Stimulated activated naive CD8-positive, alpha-beta T cell treated with anti-CD3 and anti-CD28 coated beads, Interleukin-15, Interleukin-2, amounts not matched to agents 100 ng/mL and 50 ng/mL, for 24 hours (primary cell): ENCODE measurements around the gene SMCO4.
"Not testable (repeated sequence)": the region's sequence is repeated elsewhere in the genome, so short reads cannot be mapped to it uniquely, and the experiment has no call there.

Experiments used
- H3K27ac Mint-ChIP-seq: one replicate; pipeline ENCODE4 v1.8.0; 2021; ENCODE audit warnings: mild to moderate bottlenecking, mixed read lengths
- H3K27me3 Mint-ChIP-seq: one replicate; pipeline ENCODE4 v1.8.0; 2021; ENCODE audit warnings: mixed read lengths
- H3K36me3 Mint-ChIP-seq: one replicate; pipeline ENCODE4 v1.8.0; 2021; ENCODE audit warnings: low read depth, mixed read lengths
- H3K4me1 Mint-ChIP-seq: one replicate; pipeline ENCODE4 v1.8.0; 2021; ENCODE audit warnings: low read depth, mixed read lengths
- H3K4me3 Mint-ChIP-seq: one replicate; pipeline ENCODE4 v1.8.0; 2021; ENCODE audit warnings: mild to moderate bottlenecking, mixed read lengths
- H3K9me3 Mint-ChIP-seq: one replicate; pipeline ENCODE4 v1.8.0; 2021; ENCODE audit warnings: mixed read lengths

The SMCO4 gene

GRCh38 chr11:93464927-93465540 lies 78.2 kb downstream of the SMCO4 start:
- no peaks in the 10 kb centered on the region for H3K9me3 Mint-ChIP-seq
- H3K27me3 Mint-ChIP-seq: no peaks in the 10 kb centered on the region
- H3K4me1 Mint-ChIP-seq: no peaks in the 10 kb centered on the region
- H3K27ac Mint-ChIP-seq: no peak overlapping the region
- H3K4me3 Mint-ChIP-seq: no peak overlapping the region
- no peaks in the 10 kb centered on the region for H3K36me3 Mint-ChIP-seq

DNA sequence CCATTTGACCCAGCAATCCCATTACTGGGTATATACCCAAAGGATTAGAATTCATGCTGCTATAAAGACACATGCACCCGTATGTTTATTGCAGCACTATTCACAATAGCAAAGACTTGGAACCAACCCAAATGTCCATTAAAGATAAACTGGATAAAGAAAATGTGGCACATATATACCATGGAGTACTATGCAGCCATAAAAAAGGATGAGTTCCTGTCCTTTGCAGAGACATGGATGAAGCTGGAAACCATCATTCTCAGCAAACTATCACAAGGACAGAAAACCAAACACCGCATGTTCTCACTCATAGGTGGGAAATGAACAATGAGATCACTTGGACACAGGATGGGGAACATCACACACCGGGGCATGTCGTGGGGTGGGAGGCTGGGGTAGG lies 79.5 kb downstream of the SMCO4 start:
- H3K36me3 Mint-ChIP-seq, H3K4me3 Mint-ChIP-seq, H3K27ac Mint-ChIP-seq, H3K27me3 Mint-ChIP-seq, H3K4me1 Mint-ChIP-seq, H3K9me3 Mint-ChIP-seq: not testable (repeated sequence)

GRCh38 chr11:93458286-93458685 lies 84.9 kb downstream of the SMCO4 start:
- Mint-ChIP-seq H3K4me3 (no peak overlapping the region), H3K9me3 (no peaks in the 10 kb centered on the region), H3K27ac (no peak overlapping the region), H3K4me1 (no peaks in the 10 kb centered on the region), H3K36me3 (no peaks in the 10 kb centered on the region), H3K27me3 (peaks cover 11% of the 10 kb centered on the region)

DNA sequence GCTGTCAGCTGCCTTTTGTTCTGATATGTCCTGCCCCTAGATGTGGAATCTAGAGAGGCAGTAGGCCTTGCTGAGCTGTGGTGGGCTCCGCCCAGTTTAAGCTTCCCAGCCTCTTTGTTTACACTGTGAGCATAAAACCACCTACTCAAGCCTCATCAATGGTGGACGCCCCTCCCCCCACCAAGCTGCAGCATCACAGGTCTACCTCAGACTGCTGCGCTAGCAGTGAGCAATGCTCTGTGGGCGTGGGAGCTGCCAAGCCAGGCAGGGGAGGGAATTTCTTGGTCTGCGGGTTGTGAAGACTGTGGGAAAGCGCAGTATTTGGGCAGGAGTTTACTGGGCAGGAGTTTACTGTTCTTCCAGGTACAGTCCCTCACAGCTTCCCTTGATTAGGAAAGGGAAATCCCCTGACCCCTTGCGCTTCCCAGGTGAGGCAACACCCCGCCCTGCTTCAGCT lies 98.5 kb downstream of the SMCO4 start:
- no peaks in the 10 kb centered on the region for H3K9me3 Mint-ChIP-seq
- no peaks in the 10 kb centered on the region for H3K4me1 Mint-ChIP-seq
- H3K36me3 Mint-ChIP-seq: no peaks in the 10 kb centered on the region
- H3K4me3 Mint-ChIP-seq: no peak overlapping the region
- H3K27ac Mint-ChIP-seq: no peak overlapping the region
- no peaks in the 10 kb centered on the region for H3K27me3 Mint-ChIP-seq

- not testable (repeated sequence) for H3K27me3 Mint-ChIP-seq, H3K36me3 Mint-ChIP-seq, H3K9me3 Mint-ChIP-seq, H3K27ac Mint-ChIP-seq, H3K4me1 Mint-ChIP-seq, H3K4me3 Mint-ChIP-seq
Measured at GRCh38 chr11:93443232-93443631, 100.0 kb downstream of the SMCO4 start.

GRCh38 chr11:93432247-93432646 lies 110.9 kb downstream of the SMCO4 start:
- H3K4me1 Mint-ChIP-seq: no peaks in the 10 kb centered on the region
- H3K4me3 Mint-ChIP-seq: no peak overlapping the region
- H3K27ac Mint-ChIP-seq: no peak overlapping the region
- H3K9me3 Mint-ChIP-seq: no peaks in the 10 kb centered on the region
- no peaks in the 10 kb centered on the region for H3K36me3 Mint-ChIP-seq
- H3K27me3 Mint-ChIP-seq: no peaks in the 10 kb centered on the region
